Measurements from ENCODE around the gene LMO7. TPM values are rescaled to one million over a fixed set of nuclear protein-coding genes. Genes with fewer than 3 reads are reported as not detected.

The LMO7 gene
- polyA plus RNA-seq, 10 donors: 74.6 to 192 (median 133) TPM

GRCh38 chr13:75798353-75799255 is 162.5 kb downstream of the LMO7 start:
- no peak for DNase-seq

DNA sequence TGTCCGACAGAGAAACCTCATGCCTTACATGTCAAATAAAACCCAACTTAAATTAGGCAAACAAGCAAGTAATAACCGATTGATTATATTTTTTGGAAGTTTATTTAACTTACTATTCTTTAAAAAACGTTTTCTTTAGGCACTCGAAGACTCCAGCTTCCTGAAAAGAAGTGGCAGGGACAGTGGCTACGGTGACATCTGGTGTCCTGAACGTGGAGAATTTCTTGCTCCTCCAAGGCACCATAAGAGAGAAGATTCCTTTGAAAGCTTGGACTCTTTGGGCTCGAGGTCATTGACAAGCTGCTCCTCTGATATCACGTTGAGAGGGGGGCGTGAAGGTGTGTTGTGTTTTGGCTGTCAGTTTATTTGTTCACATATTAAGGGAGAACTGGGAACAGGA is 164.4 kb downstream of the LMO7 start:
- no peak for DNase-seq

DNA sequence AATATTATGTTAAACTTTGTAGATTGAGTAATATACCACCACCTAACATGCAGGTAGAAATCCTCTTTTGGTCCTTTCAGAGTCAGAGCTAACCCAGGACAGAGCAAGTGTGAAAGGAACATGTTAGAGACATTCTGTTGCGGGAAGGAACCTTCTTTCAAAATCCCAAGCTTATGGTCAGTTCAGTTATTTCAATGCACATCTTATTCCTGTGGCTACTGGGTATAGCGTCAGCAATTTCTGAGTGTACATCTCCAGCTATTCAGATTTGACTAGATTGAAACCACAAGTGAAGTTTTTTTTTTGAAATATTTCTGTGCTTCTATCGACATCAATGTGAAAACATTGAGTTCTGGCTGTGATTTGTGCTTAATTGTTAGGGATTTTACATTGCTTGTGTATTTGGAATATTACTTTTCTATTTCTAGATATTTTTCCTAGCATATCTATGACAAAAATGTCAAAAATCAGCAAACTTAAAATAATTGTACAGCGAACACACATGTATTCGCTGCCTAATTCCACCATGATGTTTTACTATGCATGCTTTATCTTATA is 165.3 kb downstream of the LMO7 start:
- DNase-seq: no peak

GRCh38 chr13:75802161-75802560 is 166.0 kb downstream of the LMO7 start:
- DNase-seq: no peak

GRCh38 chr13:75803164-75803611 is 167.1 kb downstream of the LMO7 start:
- DNase-seq: peak in 1 of 3 donors; percentile 31

DNA sequence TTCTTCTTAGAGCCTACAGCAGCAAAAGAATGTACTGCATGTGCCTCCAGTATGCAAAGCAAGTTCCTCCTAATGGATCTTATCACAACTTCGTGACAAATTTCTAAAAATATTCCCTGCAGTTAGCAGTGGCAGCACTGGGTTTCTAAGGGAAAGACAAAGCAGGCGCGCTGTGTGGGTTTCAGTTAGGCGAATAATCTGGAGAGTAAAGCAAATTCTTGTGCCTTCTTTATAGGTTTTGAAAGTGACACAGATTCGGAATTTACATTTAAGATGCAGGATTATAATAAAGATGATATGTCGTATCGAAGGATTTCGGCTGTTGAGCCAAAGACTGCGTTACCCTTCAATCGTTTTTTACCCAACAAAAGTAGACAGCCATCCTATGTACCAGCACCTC is 167.9 kb downstream of the LMO7 start:
- DNase-seq: no peak

DNA sequence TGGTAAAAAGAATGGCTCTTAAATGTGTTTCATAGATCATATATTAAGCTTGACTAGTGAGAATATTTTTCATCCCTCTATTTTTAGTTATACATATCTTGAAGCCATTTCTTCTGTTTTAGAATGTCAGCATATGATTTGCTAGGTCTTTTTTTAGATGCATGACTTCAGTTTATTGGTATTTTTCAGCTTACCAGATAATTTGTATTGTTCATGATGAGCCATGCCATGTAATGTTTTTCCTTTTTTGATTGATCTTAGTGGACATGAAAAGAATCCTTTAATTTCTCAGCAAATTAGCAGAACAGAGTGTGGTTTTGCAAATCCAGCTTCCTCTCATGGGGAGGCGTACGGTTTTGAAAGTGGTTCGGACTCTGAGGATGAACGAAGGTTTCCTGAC is 168.5 kb downstream of the LMO7 start:
- DNase-seq: no peak

DNA sequence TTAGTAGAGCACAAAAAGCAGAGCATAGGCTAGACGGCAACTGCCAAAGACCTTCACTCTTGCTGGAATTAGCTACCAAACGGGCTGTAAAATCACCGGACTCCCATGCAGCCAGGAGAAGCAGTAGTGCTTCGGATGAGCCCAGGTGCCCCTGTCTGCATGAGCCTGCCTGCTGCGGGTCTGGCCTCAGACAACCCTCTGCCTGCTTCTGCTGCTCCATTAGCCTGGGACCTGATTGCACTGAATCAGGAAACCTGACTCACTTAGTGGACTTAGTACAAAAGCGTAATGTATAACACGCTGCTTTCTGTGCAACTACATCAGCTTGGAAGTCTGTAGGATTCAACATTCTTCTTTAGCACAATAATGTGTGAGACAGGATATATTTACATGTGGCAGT is 170.0 kb downstream of the LMO7 start:
- no peak for DNase-seq

GRCh38 chr13:75811361-75811760 is 175.2 kb downstream of the LMO7 start:
- no peak for DNase-seq

GRCh38 chr13:75811841-75812240 is 175.7 kb downstream of the LMO7 start:
- DNase-seq: no peak

GRCh38 chr13:75812751-75813181 is 176.6 kb downstream of the LMO7 start:
- DNase-seq: peak in 1 of 3 donors; percentile 22

DNA sequence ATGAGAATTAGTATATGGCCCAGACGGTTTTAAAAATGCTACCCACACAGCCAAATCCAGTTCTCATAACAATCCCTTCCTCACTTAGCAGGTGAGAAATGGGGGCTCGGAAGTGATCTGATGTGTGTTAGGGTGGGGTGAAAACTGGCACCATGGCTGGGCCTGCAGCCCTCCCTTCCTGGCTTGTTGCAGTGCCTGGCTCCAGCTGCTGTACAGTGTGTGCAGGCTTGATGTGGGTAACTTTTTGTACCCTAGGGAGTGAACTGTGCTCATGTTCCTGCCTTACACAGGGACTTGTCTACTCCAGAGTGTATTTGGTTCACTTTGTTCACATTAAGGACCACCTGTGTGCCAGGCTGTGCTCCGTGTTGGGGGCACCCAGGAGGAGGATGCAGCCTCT is 177.2 kb downstream of the LMO7 start:
- DNase-seq: no peak

GRCh38 chr13:75818179-75818967 is 182.2 kb downstream of the LMO7 start:
- DNase-seq: no peak

- no peak for DNase-seq
Measured at GRCh38 chr13:75818968-75819225, 182.8 kb downstream of the LMO7 start.

DNA sequence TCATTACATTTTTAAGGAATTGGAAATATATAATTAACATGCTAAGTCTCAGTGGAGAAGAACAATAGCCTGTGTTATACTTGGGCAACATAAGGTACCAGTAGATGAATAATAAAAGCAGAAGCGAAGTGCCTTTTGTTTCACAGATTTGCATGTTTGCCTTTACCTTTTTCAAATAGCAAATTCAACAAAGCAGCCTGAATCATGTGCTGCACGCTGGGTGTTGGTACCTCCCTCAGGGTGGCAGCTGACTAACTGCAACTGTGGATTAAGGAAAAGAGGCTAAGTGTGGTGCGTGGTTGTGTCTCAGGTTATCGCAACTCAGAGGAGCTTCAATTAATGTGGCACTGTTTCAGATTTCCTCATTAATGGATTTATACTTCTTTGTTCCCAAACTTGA is 189.0 kb downstream of the LMO7 start:
- DNase-seq: no peak

- no peak for DNase-seq
Measured at GRCh38 chr13:75825594-75825993, 189.5 kb downstream of the LMO7 start.

GRCh38 chr13:75826391-75826790 is 190.3 kb downstream of the LMO7 start:
- DNase-seq: no peak

GRCh38 chr13:75829830-75830229 is 193.7 kb downstream of the LMO7 start:
- peak in 1 of 3 donors; percentile 27 for DNase-seq

DNA sequence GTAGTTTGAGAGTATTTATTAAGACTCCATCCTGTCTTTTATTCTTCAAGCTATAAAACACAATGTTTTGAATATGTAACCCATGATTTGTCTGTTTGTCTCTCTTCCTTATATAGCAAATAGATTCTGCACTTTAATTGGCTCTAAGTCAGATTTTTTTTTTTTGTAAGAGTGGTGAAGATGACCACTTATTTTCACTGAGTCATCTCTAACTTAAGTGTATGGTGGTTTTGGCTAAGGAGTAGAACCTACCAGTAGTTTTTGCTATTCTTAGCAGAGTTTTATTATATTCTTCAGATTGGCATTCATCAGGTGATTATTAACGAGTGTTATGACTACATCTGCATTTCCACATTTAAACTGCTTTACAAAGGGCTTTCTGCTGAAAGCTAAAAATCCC is 194.7 kb downstream of the LMO7 start:
- peak in 1 of 3 donors; percentile 25 for DNase-seq

- no peak for DNase-seq
Measured at GRCh38 chr13:75831389-75831788, 195.3 kb downstream of the LMO7 start.

- no peak for DNase-seq
Measured at GRCh38 chr13:75832812-75833211, 196.7 kb downstream of the LMO7 start.

DNA sequence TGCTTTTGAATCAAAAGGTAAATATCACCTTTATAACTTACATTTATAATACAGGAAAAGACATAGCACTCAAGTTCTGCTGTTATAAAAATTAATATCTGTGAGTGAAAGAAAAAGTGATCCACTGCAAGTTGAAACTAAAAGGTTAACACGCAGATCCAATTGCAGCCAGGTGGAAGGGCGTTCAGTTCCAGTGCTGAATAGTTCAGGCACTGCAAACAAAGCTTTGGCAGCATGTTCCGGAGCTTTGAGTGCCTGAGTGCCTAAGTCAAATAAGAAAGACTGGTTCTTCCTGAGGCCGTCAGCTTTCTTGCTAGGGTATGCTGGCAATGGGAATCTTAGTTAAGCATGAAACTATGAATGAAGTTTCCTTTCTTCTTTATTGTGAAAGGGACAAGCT is 200.3 kb downstream of the LMO7 start:
- DNase-seq: no peak
